ENCODE results near the gene GRM1. TPM values are rescaled to one million over a fixed set of nuclear protein-coding genes. Genes with fewer than 3 reads are reported as not detected.

GRM1 gene
- total and polyA plus RNA-seq, 2 donors (not counting 1 experiment from before 2014, with no cell fraction given): 0.17 TPM; not detected in 1

DNA sequence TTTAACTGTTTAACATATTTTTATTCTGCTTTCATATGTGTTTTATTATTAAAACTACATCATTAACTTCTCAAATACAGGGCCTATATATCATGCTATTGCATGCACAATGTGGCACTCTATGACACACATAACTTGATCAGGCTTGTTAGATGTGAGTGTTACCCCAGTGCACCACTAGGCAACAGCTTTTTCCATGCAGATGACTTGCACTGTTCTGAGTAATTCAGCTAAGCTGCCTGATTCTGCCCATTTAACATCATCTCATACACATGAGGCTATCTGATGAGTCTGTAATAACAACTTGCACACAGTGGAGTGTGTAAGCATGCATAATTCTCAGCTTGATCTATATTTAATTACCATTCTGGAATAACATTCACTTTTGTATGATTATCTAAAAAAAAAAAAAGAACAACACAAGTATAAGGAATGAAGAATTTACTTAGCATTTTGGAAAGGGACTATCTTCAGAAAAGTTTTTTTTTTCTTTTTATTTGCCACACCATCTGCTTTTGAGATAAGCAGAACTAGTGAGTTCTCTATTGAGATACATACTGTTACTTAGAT, 83.1 kb downstream of the GRM1 start:
- TF ChIP-seq, protein P1, sequence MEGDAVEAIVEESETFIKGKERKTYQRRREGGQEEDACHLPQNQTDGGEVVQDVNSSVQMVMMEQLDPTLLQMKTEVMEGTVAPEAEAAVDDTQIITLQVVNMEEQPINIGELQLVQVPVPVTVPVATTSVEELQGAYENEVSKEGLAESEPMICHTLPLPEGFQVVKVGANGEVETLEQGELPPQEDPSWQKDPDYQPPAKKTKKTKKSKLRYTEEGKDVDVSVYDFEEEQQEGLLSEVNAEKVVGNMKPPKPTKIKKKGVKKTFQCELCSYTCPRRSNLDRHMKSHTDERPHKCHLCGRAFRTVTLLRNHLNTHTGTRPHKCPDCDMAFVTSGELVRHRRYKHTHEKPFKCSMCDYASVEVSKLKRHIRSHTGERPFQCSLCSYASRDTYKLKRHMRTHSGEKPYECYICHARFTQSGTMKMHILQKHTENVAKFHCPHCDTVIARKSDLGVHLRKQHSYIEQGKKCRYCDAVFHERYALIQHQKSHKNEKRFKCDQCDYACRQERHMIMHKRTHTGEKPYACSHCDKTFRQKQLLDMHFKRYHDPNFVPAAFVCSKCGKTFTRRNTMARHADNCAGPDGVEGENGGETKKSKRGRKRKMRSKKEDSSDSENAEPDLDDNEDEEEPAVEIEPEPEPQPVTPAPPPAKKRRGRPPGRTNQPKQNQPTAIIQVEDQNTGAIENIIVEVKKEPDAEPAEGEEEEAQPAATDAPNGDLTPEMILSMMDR (conservative IDR thresholded peaks at IDR 0.05 in 1 of 2, IDR thresholded peaks at IDR 0.05 in 1 of 2; ENCODE audit: low read depth in 1 of 2, low read length in 2 of 2): no peak
- no peak for TF ChIP-seq EZH2 (IDR thresholded peaks at IDR 0.05; ENCODE audit: low read length, missing control alignments)
- Histone ChIP-seq H3K79me2 (ENCODE audit: control insufficient read depth, insufficient read depth, low read length) (no peaks in the 10 kb centered on the region), H4K20me1 (ENCODE audit: control insufficient read depth, extremely low read depth, insufficient read depth, low read length) (no peaks in the 10 kb centered on the region), H3K4me3 (replicated peaks in 1 of 4; ENCODE audit: control extremely low read depth in 1 of 4, insufficient read depth in 1 of 4, low read depth in 3 of 4, low read length in 4 of 4) (no peak overlapping the region), H3K9me3 (ENCODE audit: control insufficient read depth, insufficient read depth, low read depth, low read length) (no peaks in the 10 kb centered on the region), H3K4me1 (ENCODE audit: control insufficient read depth, extremely low read depth, insufficient read depth, low read length) (no peaks in the 10 kb centered on the region), H3K27ac (ENCODE audit: insufficient read depth, low read length) (no peak overlapping the region), H3K4me2 (ENCODE audit: extremely low read depth, insufficient read depth, low read length) (no peak overlapping the region), H3K9ac (ENCODE audit: insufficient read depth, low read length) (no peak overlapping the region), H3K27me3 (ENCODE audit: control insufficient read depth, insufficient read depth, low read length) (no peaks in the 10 kb centered on the region), H2AFZ (ENCODE audit: low read length) (no peak overlapping the region), H3K36me3 (ENCODE audit: control insufficient read depth, insufficient read depth, low read length) (no peaks in the 10 kb centered on the region)
- no peak for DNase-seq (ENCODE audit: low read depth in 2 of 2)

DNA sequence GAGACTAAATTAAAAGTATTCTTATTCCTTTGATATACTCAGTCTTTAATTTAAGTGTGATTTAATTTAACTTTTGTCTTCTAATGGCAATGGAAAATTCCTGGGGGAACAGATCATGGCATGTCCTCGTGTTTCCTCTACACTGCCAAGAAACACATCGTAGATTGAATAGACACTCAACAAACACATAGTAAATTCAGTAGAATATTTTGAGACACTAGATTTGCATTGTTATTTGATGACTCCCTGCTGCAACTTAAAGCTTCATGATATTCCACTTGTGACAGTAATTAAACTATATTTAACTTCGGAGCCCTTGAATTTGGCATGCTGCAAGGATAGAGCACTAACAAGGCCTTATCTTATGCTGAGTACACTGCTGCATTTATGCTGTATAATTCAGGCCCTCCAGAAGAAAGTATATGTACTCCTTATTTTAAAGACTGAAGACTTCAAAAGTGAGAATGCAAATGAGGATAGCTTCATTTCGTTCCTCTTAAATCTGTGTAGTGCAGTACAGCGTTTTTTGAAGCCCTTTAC, 84.3 kb downstream of the GRM1 start:
- H3K27ac ChIP-seq (ENCODE audit: insufficient read depth, low read length): no peak overlapping the region
- H3K9me3 ChIP-seq (ENCODE audit: control insufficient read depth, insufficient read depth, low read depth, low read length): no peaks in the 10 kb centered on the region
- H3K27me3 ChIP-seq (ENCODE audit: control insufficient read depth, insufficient read depth, low read length): no peaks in the 10 kb centered on the region
- H3K79me2 ChIP-seq (ENCODE audit: control insufficient read depth, insufficient read depth, low read length): no peaks in the 10 kb centered on the region
- H3K4me2 ChIP-seq (ENCODE audit: extremely low read depth, insufficient read depth, low read length): no peak overlapping the region
- no peaks in the 10 kb centered on the region for H3K36me3 ChIP-seq (ENCODE audit: control insufficient read depth, insufficient read depth, low read length)
- no peaks in the 10 kb centered on the region for H4K20me1 ChIP-seq (ENCODE audit: control insufficient read depth, extremely low read depth, insufficient read depth, low read length)
- no peaks in the 10 kb centered on the region for H3K4me1 ChIP-seq (ENCODE audit: control insufficient read depth, extremely low read depth, insufficient read depth, low read length)
- H2AFZ ChIP-seq (ENCODE audit: low read length): no peak overlapping the region
- no peak for DNase-seq (ENCODE audit: low read depth in 2 of 2)
- no peak overlapping the region for H3K9ac ChIP-seq (ENCODE audit: insufficient read depth, low read length)
- H3K4me3 ChIP-seq (replicated peaks in 1 of 4; ENCODE audit: control extremely low read depth in 1 of 4, insufficient read depth in 1 of 4, low read depth in 3 of 4, low read length in 4 of 4): no peak overlapping the region
- TF ChIP-seq, protein P1 (conservative IDR thresholded peaks at IDR 0.05 in 1 of 2, IDR thresholded peaks at IDR 0.05 in 1 of 2; ENCODE audit: low read depth in 1 of 2, low read length in 2 of 2): no peak
- no peak for TF ChIP-seq EZH2 (IDR thresholded peaks at IDR 0.05; ENCODE audit: low read length, missing control alignments)

DNA sequence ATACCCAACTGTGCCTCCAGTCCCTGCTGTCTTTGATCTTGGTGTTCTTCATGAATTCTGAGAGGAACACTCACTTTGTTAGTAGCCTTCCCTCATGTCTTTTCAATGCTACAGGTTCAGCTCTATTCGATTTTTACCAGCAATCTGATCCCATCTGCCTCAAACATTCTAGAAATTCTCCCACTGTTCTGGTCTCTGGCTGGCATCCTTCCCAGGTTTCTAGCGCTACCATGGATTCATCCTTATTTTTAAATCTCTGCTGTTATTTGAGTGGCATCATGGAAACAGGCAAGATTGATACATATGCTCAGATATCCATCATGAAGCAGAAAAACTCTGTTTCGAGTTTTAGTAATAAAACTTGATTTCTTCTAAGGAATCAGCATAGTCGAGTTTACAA, 94.8 kb downstream of the GRM1 start:
- H4K20me1 ChIP-seq (ENCODE audit: control insufficient read depth, extremely low read depth, insufficient read depth, low read length): no peaks in the 10 kb centered on the region
- no peak overlapping the region for H2AFZ ChIP-seq (ENCODE audit: low read length)
- H3K27me3 ChIP-seq (ENCODE audit: control insufficient read depth, insufficient read depth, low read length): no peaks in the 10 kb centered on the region
- no peaks in the 10 kb centered on the region for H3K4me1 ChIP-seq (ENCODE audit: control insufficient read depth, extremely low read depth, insufficient read depth, low read length)
- H3K79me2 ChIP-seq (ENCODE audit: control insufficient read depth, insufficient read depth, low read length): no peaks in the 10 kb centered on the region
- H3K4me3 ChIP-seq (replicated peaks in 1 of 4; ENCODE audit: control extremely low read depth in 1 of 4, insufficient read depth in 1 of 4, low read depth in 3 of 4, low read length in 4 of 4): no peak overlapping the region
- no peaks in the 10 kb centered on the region for H3K9me3 ChIP-seq (ENCODE audit: control insufficient read depth, insufficient read depth, low read depth, low read length)
- H3K9ac ChIP-seq (ENCODE audit: insufficient read depth, low read length): no peak overlapping the region
- H3K27ac ChIP-seq (ENCODE audit: insufficient read depth, low read length): no peak overlapping the region
- DNase-seq (ENCODE audit: low read depth in 2 of 2): no peak
- TF ChIP-seq, protein P1 (conservative IDR thresholded peaks at IDR 0.05 in 1 of 2, IDR thresholded peaks at IDR 0.05 in 1 of 2; ENCODE audit: low read depth in 1 of 2, low read length in 2 of 2): no peak
- no peak for TF ChIP-seq EZH2 (IDR thresholded peaks at IDR 0.05; ENCODE audit: low read length, missing control alignments)
- no peaks in the 10 kb centered on the region for H3K36me3 ChIP-seq (ENCODE audit: control insufficient read depth, insufficient read depth, low read length)
- H3K4me2 ChIP-seq (ENCODE audit: extremely low read depth, insufficient read depth, low read length): no peak overlapping the region
